ENCODE measurements around the gene HOXA2.

HOXA2 gene

GRCh38 chr7:27112955-27113949 is 10.8 kb upstream of the HOXA2 start:
- DNase-seq (ENCODE audit: low read depth in 4 of 4, low spot score in 1 of 4), result no peak

DNA sequence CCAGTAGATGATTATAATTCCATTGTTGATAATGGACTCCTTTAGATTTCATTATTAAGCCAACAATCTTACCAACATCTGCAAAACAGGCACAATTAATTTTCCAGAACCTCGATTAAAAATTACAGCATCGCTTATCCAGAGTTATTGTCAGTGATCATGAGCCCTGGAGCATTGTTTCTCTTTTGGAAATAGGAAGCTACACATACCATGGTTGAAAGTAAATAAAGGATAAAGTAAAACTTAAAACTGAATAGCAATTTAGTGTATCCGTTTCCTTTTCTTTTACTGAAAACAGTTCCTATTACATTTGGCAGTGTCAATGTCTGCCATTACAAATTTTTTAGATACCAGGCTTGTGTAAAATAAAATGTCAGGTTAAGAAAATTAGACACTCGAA is 9.9 kb upstream of the HOXA2 start:
- DNase-seq (ENCODE audit: low read depth in 4 of 4, low spot score in 1 of 4), result no peak

DNA sequence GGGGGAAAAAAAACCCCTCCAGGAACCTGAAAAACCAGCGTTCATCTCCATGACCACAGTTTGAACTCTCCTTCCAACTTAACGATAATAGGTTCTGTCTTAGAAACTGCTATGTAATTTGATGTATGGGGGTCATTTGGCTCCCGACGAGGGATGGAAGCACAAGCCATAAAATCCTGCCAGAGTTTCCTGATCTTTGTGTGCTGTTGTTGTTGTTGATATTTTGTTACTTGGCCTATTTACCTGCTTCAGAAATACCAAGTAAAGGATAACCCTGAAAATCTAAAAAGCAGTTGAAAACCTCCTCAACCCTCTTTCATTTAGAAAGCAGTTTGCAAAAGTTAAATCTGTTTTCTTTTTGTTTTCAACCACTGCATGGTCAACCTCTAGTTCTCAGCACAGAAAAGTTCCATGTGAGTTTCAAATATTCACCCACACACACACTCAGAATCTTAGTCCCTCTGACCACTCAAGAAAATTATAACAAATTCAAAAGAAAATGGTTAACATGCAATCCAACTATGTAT is 9.3 kb upstream of the HOXA2 start:
- DNase-seq (ENCODE audit: low read depth in 4 of 4, low spot score in 1 of 4), result no peak

GRCh38 chr7:27111042-27111750 is 8.7 kb upstream of the HOXA2 start:
- DNase-seq (ENCODE audit: low read depth in 4 of 4, low spot score in 1 of 4), result no peak

DNA sequence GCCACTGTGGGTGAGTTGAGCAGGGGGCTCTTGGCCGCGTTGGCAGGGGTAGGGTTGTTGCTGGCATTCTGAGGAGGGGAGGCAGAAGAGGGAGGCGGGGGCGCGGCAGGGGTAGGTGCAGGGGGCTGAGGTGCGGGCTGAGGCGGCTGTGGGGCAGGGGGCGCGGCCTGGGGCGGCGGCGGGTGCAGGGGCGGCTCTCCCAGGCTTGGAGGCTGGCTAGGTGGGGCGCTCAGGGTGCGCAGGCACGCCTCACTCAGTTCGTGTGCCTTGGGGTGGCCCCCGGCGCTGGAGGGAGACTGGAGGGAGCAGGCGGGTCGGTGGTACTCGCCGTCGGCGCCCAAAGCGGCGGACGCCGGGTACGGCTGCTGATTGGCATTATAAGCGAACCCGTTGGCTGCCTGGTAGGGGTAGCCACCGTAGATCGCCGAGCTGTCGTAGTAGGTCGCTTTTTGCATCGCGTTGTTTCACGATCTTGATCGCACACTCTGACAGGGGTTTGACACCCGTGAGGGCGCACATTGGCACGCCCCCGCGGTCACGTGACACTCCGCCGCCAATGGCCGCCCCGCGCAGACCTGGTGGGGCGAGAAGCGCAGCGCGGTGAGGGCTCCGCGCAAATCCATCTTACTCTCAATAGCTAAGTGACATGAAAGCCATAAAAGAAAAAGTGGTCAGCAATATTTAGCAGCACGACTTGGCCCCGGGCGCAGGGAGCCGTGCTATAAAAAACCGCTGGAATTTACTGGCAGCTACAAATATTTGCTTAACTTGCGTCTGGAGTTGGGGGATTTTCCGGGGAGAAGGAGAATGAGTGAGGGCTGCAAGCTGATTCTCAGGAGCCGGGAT is 7.9 kb upstream of the HOXA2 start:
- DNase-seq (ENCODE audit: low read depth in 4 of 4, low spot score in 1 of 4), result no peak

- no peak for DNase-seq (ENCODE audit: low read depth in 4 of 4, low spot score in 1 of 4)
These were observed 7.1 kb upstream of the HOXA2 start for GRCh38 chr7:27109466-27110185.

DNA sequence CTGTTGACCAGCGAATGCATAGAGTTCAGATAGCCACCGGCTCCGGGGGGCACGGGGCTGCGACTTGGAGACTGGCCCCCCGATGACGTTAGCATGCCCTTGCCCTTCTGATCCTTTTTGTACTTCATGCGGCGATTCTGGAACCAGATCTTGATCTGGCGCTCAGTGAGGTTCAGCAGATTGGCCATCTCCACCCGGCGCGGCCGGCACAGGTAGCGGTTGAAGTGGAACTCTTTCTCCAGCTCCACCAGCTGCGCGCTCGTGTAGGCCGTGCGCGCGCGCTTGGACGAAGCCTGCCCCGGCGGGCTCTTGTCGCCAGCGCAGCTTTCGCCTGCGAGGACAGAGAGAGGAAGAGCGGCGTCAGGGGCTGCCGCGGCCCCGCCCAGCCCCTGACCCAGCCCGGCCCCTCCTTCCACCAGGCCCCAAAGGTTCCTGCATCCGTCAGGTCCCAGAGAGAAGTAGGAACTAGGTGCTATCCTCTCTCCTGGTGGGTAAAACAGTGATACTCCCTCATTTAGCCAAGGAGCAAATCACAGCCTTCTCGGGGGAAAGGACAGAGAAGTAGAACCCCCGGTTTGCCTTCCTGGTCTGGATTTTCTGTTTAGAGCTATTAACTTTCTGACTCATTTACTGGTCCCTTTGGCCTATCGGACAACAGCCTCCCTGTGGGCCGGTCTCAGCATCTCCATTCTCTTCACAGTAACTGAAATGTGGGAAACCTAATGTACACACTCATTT is 6.1 kb upstream of the HOXA2 start:
- DNase-seq (ENCODE audit: low read depth in 4 of 4, low spot score in 1 of 4), result no peak

GRCh38 chr7:27107391-27108381 is 5.2 kb upstream of the HOXA2 start:
- DNase-seq (ENCODE audit: low read depth in 4 of 4, low spot score in 1 of 4), result no peak

DNA sequence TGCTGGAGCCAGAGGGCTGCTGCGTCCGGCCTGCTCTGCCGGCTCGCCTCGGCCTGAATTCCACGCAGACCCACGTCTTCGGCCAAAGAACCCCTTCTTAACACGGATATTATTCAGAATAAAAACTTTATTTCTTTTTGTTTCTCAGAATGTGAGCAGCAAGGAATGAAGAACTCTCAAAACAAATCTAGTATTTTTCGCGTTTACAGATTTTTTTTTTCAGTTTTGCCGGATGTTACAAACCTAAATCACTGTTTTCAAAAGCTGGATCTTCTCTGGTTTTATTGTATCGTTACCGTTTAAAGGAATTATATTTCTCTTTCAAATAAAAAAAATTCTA is 4.4 kb upstream of the HOXA2 start:
- DNase-seq (ENCODE audit: low read depth in 4 of 4, low spot score in 1 of 4), result no peak

GRCh38 chr7:27106181-27106900 is 3.9 kb upstream of the HOXA2 start:
- DNase-seq (ENCODE audit: low read depth in 4 of 4, low spot score in 1 of 4), result no peak

- no peak for DNase-seq (ENCODE audit: low read depth in 4 of 4, low spot score in 1 of 4)
These were observed 3.0 kb upstream of the HOXA2 start for GRCh38 chr7:27105301-27106031.

- no peak for DNase-seq (ENCODE audit: low read depth in 4 of 4, low spot score in 1 of 4)
These were observed 2.0 kb upstream of the HOXA2 start for GRCh38 chr7:27104341-27105058.

- no peak for DNase-seq (ENCODE audit: low read depth in 4 of 4, low spot score in 1 of 4)
These were observed 1.2 kb upstream of the HOXA2 start for GRCh38 chr7:27103489-27104226.

DNA sequence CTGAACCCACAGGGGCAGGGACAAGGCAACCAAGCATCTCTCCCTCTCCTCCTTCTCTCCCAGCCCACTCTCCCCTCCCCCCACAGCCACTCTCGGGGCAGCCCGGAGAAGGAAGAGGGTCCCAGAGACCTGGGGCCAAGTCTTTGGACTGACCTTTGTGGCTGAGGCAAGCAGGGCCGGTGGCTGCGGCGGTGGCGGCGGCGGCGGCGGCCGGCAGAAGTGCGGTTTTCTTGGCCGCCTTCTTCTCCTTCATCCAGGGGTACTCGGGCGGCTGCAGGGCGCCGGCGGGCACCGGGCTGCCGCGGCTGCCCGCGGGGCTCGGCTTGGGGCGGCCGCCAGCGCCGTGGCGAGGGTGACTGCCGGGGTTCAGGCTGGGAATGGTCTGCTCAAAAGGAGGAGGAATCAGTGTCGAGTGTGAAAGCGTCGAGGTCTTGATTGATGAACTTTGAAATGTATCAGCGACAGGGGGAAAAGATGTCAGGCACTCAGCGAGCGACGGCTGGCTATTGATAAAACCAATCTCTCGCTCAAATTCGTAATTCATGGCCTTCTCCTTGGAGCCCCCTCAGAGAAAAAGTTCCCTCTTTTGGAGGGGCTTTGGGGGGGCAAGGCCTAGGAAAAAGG is 414 bp downstream of the HOXA2 start:
- no peak for DNase-seq (ENCODE audit: low read depth in 4 of 4, low spot score in 1 of 4)

DNA sequence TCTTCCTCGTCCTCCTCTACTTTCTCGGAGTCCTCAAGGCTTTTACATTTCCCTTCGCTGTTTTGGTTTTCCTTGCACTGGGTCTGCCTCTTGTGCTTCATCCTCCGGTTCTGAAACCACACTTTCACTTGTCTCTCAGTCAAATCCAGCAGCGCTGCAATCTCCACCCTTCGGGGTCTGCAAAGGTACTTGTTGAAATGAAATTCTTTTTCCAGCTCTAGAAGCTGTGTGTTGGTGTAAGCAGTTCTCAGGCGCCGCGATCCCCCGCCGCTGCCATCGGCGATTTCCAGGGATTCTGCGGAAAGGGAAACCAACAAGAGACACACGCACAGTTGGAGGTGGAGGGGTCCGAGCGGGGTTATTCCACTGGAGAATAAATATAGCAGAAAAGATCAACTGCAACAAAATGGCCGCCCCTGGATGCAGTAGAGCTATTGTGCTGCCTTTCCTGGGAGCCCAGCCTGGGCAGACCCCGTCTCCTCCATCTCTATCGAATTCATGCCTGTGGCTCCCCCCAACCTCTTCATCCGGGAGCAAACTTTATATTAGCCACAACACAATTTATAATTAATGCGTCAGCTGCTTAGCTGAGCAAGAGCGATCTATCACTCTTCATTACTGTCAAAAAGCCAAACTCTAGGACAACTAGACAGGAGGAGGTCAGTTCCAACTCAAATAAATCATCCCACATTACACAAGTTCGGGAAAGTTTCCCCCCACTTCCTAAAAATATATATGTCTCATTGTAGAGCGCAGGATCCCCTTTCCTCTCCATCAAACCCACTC is 1.1 kb downstream of the HOXA2 start:
- DNase-seq (ENCODE audit: low read depth in 4 of 4, low spot score in 1 of 4), result no peak

All from stimulated activated CD4-positive, alpha-beta T cell treated with anti-CD3 and anti-CD28 coated beads, Interleukin-1b, Interleukin-23, amount 100 ng/mL, for 24 hours (primary cell).